ENCODE measurements around the gene CCDC57.

CCDC57 gene

DNA sequence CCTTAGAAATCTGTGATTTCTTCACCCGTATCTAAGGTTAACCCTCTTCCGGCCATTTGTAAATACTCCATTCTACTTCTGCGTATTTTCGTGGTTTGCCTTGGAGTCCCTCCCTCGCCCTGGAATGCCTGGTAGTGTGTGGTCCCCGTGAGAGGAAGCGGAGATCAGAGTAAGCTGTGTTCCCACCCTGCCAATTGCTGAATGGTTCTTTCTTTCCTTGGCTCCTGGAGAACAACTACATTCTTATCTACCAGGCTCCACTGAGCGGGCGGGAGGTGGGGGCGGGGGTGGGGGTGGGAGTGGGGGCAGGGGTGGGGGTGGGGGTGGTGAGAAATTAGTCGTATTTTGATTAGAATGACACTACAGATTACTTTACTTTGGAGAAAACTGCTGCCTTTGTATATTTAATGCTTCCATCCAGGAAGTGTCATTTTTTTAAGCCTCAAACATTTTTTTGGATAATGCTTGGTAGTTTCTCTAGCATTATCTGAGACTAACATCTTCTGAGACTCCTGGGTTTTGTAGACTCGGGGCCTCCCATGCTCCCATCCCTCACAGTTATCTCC lies 93.7 kb downstream of the CCDC57 start:
- H4K20me1 ChIP-seq = no peaks in the 10 kb centered on the region
- peaks cover 44% of the 10 kb centered on the region for H3K4me1 ChIP-seq
- TF ChIP-seq Cebpa-rat (IDR thresholded peaks at IDR 0.05) = no peak
- H3K27ac ChIP-seq = no peak overlapping the region
- H3K36me3 ChIP-seq = no peaks in the 10 kb centered on the region
- H3K9ac ChIP-seq = no peak overlapping the region
- no peak overlapping the region for H3K4me3 ChIP-seq
- H3K9me3 ChIP-seq = no peaks in the 10 kb centered on the region
- H3K4me2 ChIP-seq = peak overlapping the region; percentile 47
- H3K27me3 ChIP-seq = no peaks in the 10 kb centered on the region

DNA sequence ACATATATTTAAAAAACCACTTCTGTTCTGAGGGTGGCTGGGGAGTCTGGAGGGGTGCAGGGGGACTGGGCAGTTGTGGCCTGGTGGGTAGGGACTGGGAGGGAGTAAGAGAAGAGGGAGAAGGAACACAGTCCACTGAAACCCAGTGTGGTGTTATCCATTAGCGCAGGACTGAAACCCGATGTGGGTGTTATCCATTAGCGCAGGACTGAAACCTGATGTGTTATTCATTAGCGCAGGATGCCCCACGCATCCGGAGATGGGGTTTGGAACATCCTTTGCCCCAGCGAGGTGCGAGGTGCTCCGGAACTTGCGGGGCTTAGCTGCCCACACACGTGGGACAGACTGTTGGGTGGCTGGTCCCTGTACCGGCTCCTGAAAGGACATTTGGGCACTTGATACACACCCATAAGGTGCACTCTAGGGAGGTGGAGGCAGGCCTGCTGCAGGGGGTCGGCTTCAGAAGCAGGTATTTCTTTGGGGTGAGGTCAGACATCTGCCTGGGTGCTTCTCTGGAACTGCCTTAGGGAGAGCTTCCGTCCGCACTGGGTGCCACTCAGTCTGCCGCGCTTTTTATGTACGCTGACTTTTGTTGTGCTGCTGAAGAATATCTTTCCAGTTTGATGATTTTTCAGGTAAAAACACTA lies 94.4 kb downstream of the CCDC57 start:
- Histone ChIP-seq H3K27me3 (no peaks in the 10 kb centered on the region), H3K4me3 (no peak overlapping the region), H4K20me1 (no peaks in the 10 kb centered on the region), H3K4me1 (peaks cover 44% of the 10 kb centered on the region), H3K9ac (no peak overlapping the region), H3K36me3 (no peaks in the 10 kb centered on the region), H3K9me3 (no peaks in the 10 kb centered on the region), H3K27ac (no peak overlapping the region), H3K4me2 (no peak overlapping the region)
- TF ChIP-seq Cebpa-rat (IDR thresholded peaks at IDR 0.05) = no peak

DNA sequence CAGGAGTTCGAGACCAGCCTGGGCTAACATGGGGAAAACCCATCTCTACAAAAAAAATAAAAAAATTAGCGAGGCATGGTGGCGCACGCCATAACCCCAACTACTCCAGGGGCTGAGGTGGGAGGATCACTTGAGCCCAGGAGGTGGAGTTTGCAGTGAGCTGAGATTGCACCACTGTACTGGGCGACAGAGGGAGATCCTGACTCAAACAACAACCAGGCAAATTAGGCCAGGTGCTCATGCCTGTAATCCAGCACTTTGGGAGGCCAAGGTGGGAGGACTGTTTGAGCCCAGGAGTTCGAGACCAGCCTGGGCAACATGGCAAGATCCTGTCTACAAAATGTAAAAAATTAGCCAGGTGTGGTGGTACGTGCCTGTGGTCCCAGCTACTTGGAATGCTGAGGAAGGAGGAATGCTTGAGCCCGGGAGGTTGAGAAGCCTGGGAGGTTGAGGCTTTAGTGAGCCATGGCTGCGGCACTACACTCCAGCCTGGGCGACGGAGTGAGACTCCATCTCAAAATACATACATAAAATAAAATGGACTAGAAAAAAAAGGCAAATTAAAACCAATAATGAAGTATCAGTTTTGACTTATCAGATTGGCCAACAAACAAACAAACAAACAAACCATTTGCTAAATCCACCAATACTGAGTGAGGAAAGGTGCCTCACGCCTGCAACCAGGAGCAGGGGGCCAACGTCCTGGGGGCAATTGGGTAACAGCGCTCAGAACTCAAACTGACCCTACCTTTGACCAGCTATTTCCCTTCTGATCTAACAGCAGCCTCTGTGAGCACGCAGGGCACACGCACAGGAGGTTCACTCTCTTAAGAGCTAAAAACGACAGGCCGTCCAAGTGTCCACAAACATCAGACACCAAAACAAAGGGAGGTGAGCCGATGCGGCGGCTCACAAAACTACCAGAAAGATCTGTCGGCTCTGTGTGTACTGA lies 95.2 kb downstream of the CCDC57 start:
- H3K27ac ChIP-seq = no peak overlapping the region
- no peak overlapping the region for H3K4me2 ChIP-seq

DNA sequence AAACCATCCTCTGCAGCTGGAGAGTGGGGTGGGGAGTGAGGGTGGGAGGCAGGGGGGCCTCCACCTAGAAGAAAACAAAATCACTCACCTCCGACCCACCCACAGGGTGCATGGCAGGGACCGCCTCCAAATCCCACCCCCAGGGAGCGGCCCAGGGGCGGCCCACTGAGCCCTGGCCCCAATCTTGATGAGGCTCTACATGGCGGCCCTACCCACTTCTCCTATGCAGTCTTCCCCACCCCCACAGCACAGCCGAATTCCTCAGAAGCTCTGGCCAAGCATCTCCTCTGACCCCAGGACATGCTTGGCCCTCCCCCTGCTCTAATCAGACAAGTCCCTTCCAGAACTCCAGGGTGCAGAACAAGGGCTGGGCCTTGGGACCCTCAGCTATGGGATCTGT lies 96.4 kb downstream of the CCDC57 start:
- Histone ChIP-seq H3K9me3 (no peaks in the 10 kb centered on the region), H3K9ac (no peak overlapping the region), H3K4me2 (no peak overlapping the region), H3K36me3 (peaks cover 6% of the 10 kb centered on the region; the same call in 1 of the 2 replicates), H3K4me1 (peaks cover 24% of the 10 kb centered on the region), H3K27me3 (no peaks in the 10 kb centered on the region), H3K4me3 (no peak overlapping the region), H3K27ac (no peak overlapping the region), H4K20me1 (no peaks in the 10 kb centered on the region)
- no peak for TF ChIP-seq Cebpa-rat (IDR thresholded peaks at IDR 0.05)

More for the DNA sequence above, 95.2 kb downstream of the CCDC57 start:
- Histone ChIP-seq H3K27me3 (no peaks in the 10 kb centered on the region), H3K4me3 (no peak overlapping the region), H3K36me3 (peaks cover 2% of the 10 kb centered on the region; the same call in 1 of the 2 replicates), H3K9ac (no peak overlapping the region), H3K9me3 (no peaks in the 10 kb centered on the region), H3K4me1 (peaks cover 36% of the 10 kb centered on the region), H4K20me1 (no peaks in the 10 kb centered on the region)
- TF ChIP-seq Cebpa-rat (IDR thresholded peaks at IDR 0.05) = no peak

DNA sequence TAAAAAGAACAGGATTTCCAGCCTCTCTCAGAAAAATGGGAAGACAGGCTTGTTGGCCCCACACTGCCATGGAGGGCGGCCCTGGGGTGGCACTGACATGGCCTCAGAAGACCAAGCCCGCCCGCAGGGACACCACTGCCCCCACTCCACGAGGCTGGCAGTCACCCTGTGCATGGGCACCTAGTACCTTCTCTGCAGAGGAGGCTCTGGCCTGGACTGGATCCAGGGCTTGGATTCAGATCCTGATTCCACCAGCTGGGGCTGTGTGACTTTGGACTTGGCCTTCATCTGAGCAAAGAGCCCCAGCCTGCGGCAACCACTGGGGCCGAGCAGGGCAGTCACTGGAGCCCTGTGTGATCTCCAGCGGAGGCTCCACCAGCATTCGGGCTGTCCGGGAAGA lies 97.8 kb downstream of the CCDC57 start:
- H3K9ac ChIP-seq = no peak overlapping the region
- no peak for TF ChIP-seq Cebpa-rat (IDR thresholded peaks at IDR 0.05)
- no peak overlapping the region for H3K4me3 ChIP-seq
- H4K20me1 ChIP-seq = no peaks in the 10 kb centered on the region
- H3K9me3 ChIP-seq = no peaks in the 10 kb centered on the region
- H3K4me2 ChIP-seq = no peak overlapping the region
- H3K4me1 ChIP-seq = peaks cover 13% of the 10 kb centered on the region
- H3K27me3 ChIP-seq = no peaks in the 10 kb centered on the region
- no peak overlapping the region for H3K27ac ChIP-seq
- peaks cover 6% of the 10 kb centered on the region; the same call in 1 of the 2 replicates for H3K36me3 ChIP-seq

DNA sequence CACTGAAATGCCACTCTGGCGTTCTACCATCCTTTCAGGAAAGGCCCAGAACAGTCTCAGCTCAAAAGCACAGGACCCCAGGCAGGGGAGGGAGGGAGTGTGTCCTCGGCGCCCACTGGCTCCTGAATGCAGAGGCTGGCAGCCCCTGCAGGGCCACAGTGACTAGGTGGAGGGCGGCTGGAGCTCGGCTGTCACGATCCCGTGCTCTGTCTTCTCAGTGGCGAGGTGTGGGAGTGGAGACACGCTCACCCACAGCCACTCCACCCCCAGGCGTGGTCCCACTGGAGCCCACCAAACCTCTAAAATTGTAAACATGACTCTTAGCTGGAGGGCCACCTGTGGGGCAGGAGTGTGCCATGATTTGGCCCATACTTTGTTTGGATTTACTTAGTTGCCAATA lies 98.2 kb downstream of the CCDC57 start:
- H3K4me2 ChIP-seq = no peak overlapping the region
- peaks cover 9% of the 10 kb centered on the region for H3K4me1 ChIP-seq
- H3K36me3 ChIP-seq = peaks cover 6% of the 10 kb centered on the region; the same call in 1 of the 2 replicates
- H3K27ac ChIP-seq = no peak overlapping the region
- H3K9me3 ChIP-seq = no peaks in the 10 kb centered on the region
- TF ChIP-seq Cebpa-rat (IDR thresholded peaks at IDR 0.05) = no peak
- no peak overlapping the region for H3K4me3 ChIP-seq
- no peaks in the 10 kb centered on the region for H3K27me3 ChIP-seq
- H3K9ac ChIP-seq = no peak overlapping the region
- H4K20me1 ChIP-seq = no peaks in the 10 kb centered on the region

DNA sequence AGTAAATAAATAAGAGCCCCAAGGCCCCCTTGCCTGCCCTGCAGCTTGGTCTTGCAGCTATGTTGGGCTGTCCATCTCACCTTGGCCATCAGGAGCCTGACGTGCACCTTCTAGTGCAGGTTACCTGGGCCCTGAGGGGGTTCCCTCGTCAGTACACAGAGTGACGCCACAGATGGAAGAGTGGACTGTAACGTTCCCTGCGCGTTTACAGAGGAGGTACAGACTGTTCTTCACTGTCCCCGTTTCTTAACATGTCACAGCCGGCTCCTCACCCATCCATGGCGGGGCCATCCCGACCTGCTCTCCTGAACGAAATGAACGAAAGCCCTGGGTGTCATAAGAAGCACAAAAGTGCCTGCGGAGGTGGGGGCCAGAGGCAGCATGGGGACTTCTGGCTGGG lies 98.7 kb downstream of the CCDC57 start:
- no peak overlapping the region for H3K9ac ChIP-seq
- no peaks in the 10 kb centered on the region for H4K20me1 ChIP-seq
- no peak overlapping the region for H3K4me2 ChIP-seq
- H3K36me3 ChIP-seq = peaks cover 6% of the 10 kb centered on the region; the same call in 1 of the 2 replicates
- no peaks in the 10 kb centered on the region for H3K27me3 ChIP-seq
- no peak overlapping the region for H3K4me3 ChIP-seq
- H3K4me1 ChIP-seq = peaks cover 9% of the 10 kb centered on the region
- no peak overlapping the region for H3K27ac ChIP-seq
- no peaks in the 10 kb centered on the region for H3K9me3 ChIP-seq
- TF ChIP-seq Cebpa-rat (IDR thresholded peaks at IDR 0.05) = no peak

DNA sequence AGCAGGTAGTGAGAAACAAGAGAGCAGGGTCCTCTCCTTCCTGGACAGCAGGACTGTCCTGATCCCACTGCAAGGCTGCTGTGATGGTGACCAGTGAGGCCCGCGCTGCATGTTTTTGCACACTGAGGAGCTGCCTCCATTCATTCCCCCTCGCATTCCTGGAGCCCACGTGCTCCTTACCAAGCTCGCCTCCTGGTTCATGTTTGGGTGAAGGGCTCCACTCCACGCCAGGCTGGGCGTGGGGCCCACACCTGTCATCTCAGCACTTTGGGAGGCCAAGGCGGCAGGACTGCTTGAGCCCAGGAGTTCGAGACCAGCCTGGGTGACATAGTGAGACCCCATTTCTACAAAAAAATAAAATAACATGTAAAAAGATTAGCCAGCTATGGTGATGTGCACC lies 99.2 kb downstream of the CCDC57 start:
- Histone ChIP-seq H3K9me3 (no peaks in the 10 kb centered on the region), H4K20me1 (no peaks in the 10 kb centered on the region), H3K27ac (no peak overlapping the region), H3K36me3 (peaks cover 6% of the 10 kb centered on the region; the same call in 1 of the 2 replicates), H3K27me3 (no peaks in the 10 kb centered on the region), H3K4me2 (no peak overlapping the region), H3K4me3 (no peak overlapping the region), H3K4me1 (peaks cover 10% of the 10 kb centered on the region), H3K9ac (no peak overlapping the region; the same call in 1 of the 2 replicates)
- TF ChIP-seq Cebpa-rat (IDR thresholded peaks at IDR 0.05) = no peak

DNA sequence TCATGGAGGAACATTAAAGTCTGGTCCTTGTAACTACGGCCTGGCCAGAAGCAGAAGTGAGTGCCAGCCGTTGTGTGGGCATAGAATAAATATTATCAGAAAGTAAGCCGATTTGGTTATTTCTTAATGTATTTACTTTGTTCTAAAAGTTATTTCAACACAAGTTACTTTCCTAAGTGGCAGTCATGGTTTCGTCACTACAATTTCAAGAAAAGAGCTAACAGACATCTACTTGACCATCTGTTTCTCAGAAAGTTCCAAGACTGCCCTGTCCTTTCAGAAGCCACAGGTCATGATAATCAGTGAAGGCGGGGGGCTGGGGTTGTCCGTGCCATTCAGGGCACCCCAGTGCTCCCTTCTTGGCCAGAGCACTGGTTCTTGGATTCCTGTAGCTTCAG lies 99.7 kb downstream of the CCDC57 start:
- Histone ChIP-seq H3K27ac (no peak overlapping the region), H3K9ac (no peak overlapping the region; the same call in 1 of the 2 replicates), H3K9me3 (no peaks in the 10 kb centered on the region), H3K4me1 (peaks cover 14% of the 10 kb centered on the region), H4K20me1 (no peaks in the 10 kb centered on the region), H3K4me3 (no peak overlapping the region), H3K27me3 (no peaks in the 10 kb centered on the region), H3K4me2 (no peak overlapping the region), H3K36me3 (peaks cover 6% of the 10 kb centered on the region; the same call in 1 of the 2 replicates)
- no peak for TF ChIP-seq Cebpa-rat (IDR thresholded peaks at IDR 0.05)

All from BLaER1 (cell line).